ENCODE measurements around the gene LMBR1L. TPM values are rescaled to one million over a fixed set of nuclear protein-coding genes. Genes with fewer than 3 reads are reported as not detected.

Gene LMBR1L
- polyA plus RNA-seq, 1 donor from 2014 or later: 344 TPM

GRCh38 chr12:49057888-49058287, 52.8 kb downstream of the LMBR1L start:
- H3K9me2 ChIP-seq (ENCODE audit: insufficient read depth, low read length): no peaks in the 10 kb centered on the region
- TF ChIP-seq EP300 (conservative IDR thresholded peaks at IDR 0.05; ENCODE audit: poor library complexity, severe bottlenecking) (no peak), MXI1 (conservative IDR thresholded peaks at IDR 0.05; ENCODE audit: poor library complexity, severe bottlenecking) (no peak), RAD21 (conservative IDR thresholded peaks at IDR 0.05) (no peak)
- H3F3A ChIP-seq (ENCODE audit: insufficient read depth, low read length, poor library complexity, severe bottlenecking): no peaks in the 10 kb centered on the region
- no peak overlapping the region for H3K27ac ChIP-seq (ENCODE audit: low read length)
- H3K79me2 ChIP-seq (replicated peaks; ENCODE audit: insufficient read depth, low read length): peaks cover 59% of the 10 kb centered on the region
- no peaks in the 10 kb centered on the region for H3K27me3 ChIP-seq (ENCODE audit: insufficient read depth, low read depth, low read length)
- peak overlapping the region; percentile 97 for H3K4me2 ChIP-seq (ENCODE audit: low read length)
- peaks cover 28% of the 10 kb centered on the region for H4K20me1 ChIP-seq (ENCODE audit: insufficient read depth)
- no peak overlapping the region for H2AFZ ChIP-seq (ENCODE audit: low read depth, low read length)
- H3K36me3 ChIP-seq (ENCODE audit: insufficient read depth, low read length): no peaks in the 10 kb centered on the region
- peak overlapping the region; percentile 97 for H3K4me3 ChIP-seq (ENCODE audit: low read length)
- no peaks in the 10 kb centered on the region for H3K9me3 ChIP-seq (ENCODE audit: low read length)
- H3K9ac ChIP-seq (ENCODE audit: low read length): peak overlapping the region; percentile 99

GRCh38 chr12:49055978-49056754, 54.5 kb downstream of the LMBR1L start:
- H3K9ac ChIP-seq (ENCODE audit: low read length): no peak overlapping the region
- no peak overlapping the region for H3K27ac ChIP-seq (ENCODE audit: low read length)
- TF ChIP-seq RAD21 (conservative IDR thresholded peaks at IDR 0.05) (no peak), EZH2 (IDR thresholded peaks at IDR 0.05; ENCODE audit: borderline replicate concordance, insufficient read depth, low read length, poor library complexity, severe bottlenecking) (no peak), TAF1 (IDR thresholded peaks at IDR 0.05; ENCODE audit: low read depth) (no peak), POLR2AphosphoS5 (IDR thresholded peaks at IDR 0.05) (no peak), SMC3 (conservative IDR thresholded peaks at IDR 0.05; ENCODE audit: poor library complexity) (no peak), MXI1 (conservative IDR thresholded peaks at IDR 0.05; ENCODE audit: poor library complexity, severe bottlenecking) (no peak), CTCF (IDR thresholded peaks at IDR 0.05; ENCODE audit: poor library complexity, severe bottlenecking) (no peak), EP300 (conservative IDR thresholded peaks at IDR 0.05; ENCODE audit: poor library complexity, severe bottlenecking) (no peak)
- TF ChIP-seq, protein P1, sequence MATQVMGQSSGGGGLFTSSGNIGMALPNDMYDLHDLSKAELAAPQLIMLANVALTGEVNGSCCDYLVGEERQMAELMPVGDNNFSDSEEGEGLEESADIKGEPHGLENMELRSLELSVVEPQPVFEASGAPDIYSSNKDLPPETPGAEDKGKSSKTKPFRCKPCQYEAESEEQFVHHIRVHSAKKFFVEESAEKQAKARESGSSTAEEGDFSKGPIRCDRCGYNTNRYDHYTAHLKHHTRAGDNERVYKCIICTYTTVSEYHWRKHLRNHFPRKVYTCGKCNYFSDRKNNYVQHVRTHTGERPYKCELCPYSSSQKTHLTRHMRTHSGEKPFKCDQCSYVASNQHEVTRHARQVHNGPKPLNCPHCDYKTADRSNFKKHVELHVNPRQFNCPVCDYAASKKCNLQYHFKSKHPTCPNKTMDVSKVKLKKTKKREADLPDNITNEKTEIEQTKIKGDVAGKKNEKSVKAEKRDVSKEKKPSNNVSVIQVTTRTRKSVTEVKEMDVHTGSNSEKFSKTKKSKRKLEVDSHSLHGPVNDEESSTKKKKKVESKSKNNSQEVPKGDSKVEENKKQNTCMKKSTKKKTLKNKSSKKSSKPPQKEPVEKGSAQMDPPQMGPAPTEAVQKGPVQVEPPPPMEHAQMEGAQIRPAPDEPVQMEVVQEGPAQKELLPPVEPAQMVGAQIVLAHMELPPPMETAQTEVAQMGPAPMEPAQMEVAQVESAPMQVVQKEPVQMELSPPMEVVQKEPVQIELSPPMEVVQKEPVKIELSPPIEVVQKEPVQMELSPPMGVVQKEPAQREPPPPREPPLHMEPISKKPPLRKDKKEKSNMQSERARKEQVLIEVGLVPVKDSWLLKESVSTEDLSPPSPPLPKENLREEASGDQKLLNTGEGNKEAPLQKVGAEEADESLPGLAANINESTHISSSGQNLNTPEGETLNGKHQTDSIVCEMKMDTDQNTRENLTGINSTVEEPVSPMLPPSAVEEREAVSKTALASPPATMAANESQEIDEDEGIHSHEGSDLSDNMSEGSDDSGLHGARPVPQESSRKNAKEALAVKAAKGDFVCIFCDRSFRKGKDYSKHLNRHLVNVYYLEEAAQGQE (IDR thresholded peaks at IDR 0.05; ENCODE audit: borderline replicate concordance): no peak
- no peaks in the 10 kb centered on the region for H3K9me3 ChIP-seq (ENCODE audit: low read length)
- H3K9me2 ChIP-seq (ENCODE audit: insufficient read depth, low read length): no peaks in the 10 kb centered on the region
- peak overlapping the region; percentile 97 for H3K4me2 ChIP-seq (ENCODE audit: low read length)
- H3K27me3 ChIP-seq (ENCODE audit: insufficient read depth, low read depth, low read length): no peaks in the 10 kb centered on the region
- no peak overlapping the region for H2AFZ ChIP-seq (ENCODE audit: low read depth, low read length)
- H3K36me3 ChIP-seq (ENCODE audit: insufficient read depth, low read length): no peaks in the 10 kb centered on the region
- H4K20me1 ChIP-seq (ENCODE audit: insufficient read depth): peaks cover 28% of the 10 kb centered on the region
- no peaks in the 10 kb centered on the region for H3F3A ChIP-seq (ENCODE audit: insufficient read depth, low read length, poor library complexity, severe bottlenecking)
- H3K79me2 ChIP-seq (replicated peaks; ENCODE audit: insufficient read depth, low read length): peaks cover 59% of the 10 kb centered on the region
- peak overlapping the region; percentile 97 for H3K4me3 ChIP-seq (ENCODE audit: low read length)

Measured in neural cell (in vitro differentiated cells).